Coronary artery (tissue), 2 donors: ENCODE results near the gene PER2.

Experiments
- DNase-seq: peaks from one replicate; pipeline ENCODE4 v3.0.0-alpha.2; 2017; ENCODE audit warnings: low spot score
- H3K27ac ChIP-seq, 2 donors: fragments of 200-600 bp; sonication (generic); one replicate each; pipeline ENCODE4 v1.5.1; 2016 to 2019
- H3K4me3 ChIP-seq: fragments of 200-600 bp; sonication (generic); 2 replicates; pipeline ENCODE4 v1.5.1; 2016; ENCODE audit warnings: mild to moderate bottlenecking, moderate library complexity
- TF ChIP-seq, protein P1 (sequence below): fragments of 200-600 bp; sonication (generic); IDR thresholded peaks from one replicate; pipeline ENCODE4 v1.5.1; 2019; ENCODE audit warnings: antibody characterized with exemption

PER2 gene

GRCh38 chr2:238291550-238292281 is 3.3 kb upstream of the PER2 start:
- Histone ChIP-seq H3K27ac (no peak overlapping the region), H3K4me3 (no peak overlapping the region)
- TF ChIP-seq, protein P1, sequence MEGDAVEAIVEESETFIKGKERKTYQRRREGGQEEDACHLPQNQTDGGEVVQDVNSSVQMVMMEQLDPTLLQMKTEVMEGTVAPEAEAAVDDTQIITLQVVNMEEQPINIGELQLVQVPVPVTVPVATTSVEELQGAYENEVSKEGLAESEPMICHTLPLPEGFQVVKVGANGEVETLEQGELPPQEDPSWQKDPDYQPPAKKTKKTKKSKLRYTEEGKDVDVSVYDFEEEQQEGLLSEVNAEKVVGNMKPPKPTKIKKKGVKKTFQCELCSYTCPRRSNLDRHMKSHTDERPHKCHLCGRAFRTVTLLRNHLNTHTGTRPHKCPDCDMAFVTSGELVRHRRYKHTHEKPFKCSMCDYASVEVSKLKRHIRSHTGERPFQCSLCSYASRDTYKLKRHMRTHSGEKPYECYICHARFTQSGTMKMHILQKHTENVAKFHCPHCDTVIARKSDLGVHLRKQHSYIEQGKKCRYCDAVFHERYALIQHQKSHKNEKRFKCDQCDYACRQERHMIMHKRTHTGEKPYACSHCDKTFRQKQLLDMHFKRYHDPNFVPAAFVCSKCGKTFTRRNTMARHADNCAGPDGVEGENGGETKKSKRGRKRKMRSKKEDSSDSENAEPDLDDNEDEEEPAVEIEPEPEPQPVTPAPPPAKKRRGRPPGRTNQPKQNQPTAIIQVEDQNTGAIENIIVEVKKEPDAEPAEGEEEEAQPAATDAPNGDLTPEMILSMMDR, result no peak
- no peak for DNase-seq

GRCh38 chr2:238290715-238291549 is 2.5 kb upstream of the PER2 start:
- no peak for DNase-seq
- no peak overlapping the region for H3K4me3 ChIP-seq
- TF ChIP-seq, protein P1, result no peak
- no peak overlapping the region for H3K27ac ChIP-seq

DNA sequence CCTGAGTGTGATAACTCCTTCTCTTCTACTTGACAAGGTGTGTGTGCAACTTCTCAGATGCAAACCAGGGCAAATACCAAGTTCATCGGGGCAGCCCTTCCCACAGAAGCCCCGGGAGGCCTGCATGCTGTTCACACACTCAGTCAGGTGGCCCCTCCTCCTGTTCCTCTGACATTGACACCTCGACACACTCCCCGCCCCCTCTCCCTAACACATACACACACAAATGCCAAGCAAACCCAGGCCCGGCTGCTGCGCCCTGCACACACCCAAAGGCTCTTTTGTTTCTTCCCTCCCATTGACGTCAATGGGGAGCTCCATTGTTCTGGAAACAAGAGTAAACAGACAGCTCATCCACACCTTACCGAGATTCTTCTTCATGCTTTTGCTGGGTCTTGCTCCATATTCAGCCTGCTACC is 1.7 kb upstream of the PER2 start:
- no peak overlapping the region for H3K27ac ChIP-seq
- no peak overlapping the region for H3K4me3 ChIP-seq
- no peak for DNase-seq

GRCh38 chr2:238289574-238289973 is 1.2 kb upstream of the PER2 start:
- Histone ChIP-seq H3K27ac (peak overlapping the region in 1 of 2 donors; percentile 90), H3K4me3 (peak overlapping the region; percentile 84)
- TF ChIP-seq, protein P1, result no peak
- DNase-seq, result peak; percentile 78

More for the DNA sequence above, 1.7 kb upstream of the PER2 start:
- TF ChIP-seq, protein P1, result no peak

GRCh38 chr2:238288650-238289573 is 502 bp upstream of the PER2 start:
- Histone ChIP-seq H3K27ac (peak overlapping the region; percentile 90 to 94), H3K4me3 (peak overlapping the region; percentile 84)
- DNase-seq, result peak; percentile 99
- TF ChIP-seq, protein P1, result no peak

- Histone ChIP-seq H3K4me3 (peak overlapping the region; percentile 84), H3K27ac (peak overlapping the region; percentile 90 to 94)
- TF ChIP-seq, protein P1, result no peak
- DNase-seq, result no peak
Observed at GRCh38 chr2:238286987-238287736, 1.2 kb downstream of the PER2 start.
